NCI-H1417 treated with DMSO at 0.1 percent for 48 hours (cell line): Measurements from ENCODE around the gene LYRM4.

Experiments used
- DNase-seq: peaks from one replicate; lab custom pipeline; 2025; lab: John Stamatoyannopoulos, UW

The LYRM4 gene

GRCh38 chr6:5260661-5261544 is at the start of gene LYRM4, which contains the start of gene FARS2:
Gene LYRM4, minus strand, starts transcription at chr6:5260950. Its CDS starts 217 bp downstream, at chr6:5260733.
Gene FARS2, plus strand, starts transcription at chr6:5261513.
- DNase-seq, result peak; percentile 60

DNA sequence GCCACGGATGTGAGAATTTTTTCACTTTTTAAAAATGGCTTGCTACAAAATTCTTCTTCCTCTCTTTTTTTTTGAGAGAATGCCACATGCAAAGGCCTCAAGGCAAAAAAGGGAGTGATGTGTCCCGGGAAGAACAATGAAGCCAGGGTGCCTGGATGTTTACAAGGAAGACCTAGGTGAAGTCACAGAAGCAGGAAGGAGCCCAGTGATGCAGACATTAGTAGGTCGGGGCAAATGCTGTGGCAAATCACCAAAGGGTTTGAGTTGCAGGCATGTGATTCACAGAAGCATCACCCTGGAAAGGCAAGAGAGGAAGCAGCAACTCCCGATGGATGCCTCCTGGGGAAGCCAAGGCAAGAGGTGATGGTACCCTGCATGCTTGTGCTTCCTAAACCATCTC is 47.3 kb upstream of the LYRM4 start:
- no peak for DNase-seq

DNA sequence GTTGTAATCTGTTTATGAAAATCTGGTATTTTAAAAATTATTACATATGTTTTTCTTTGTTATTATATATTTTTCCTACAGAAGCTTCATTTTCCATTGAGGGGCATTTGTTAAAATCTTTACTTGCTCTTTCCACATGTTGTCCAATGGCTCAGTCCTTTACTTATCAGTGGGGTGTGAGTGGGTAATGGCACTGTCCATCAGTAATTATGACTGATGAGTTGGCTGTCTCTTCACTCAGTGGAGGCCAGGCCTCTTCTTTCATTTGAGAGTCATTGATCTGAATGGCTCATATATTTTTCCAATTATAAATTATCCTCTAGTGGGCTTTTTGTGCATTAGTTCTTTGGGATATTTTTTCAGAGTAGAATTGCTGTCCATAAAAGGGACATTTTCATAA is 46.3 kb upstream of the LYRM4 start:
- no peak for DNase-seq

DNA sequence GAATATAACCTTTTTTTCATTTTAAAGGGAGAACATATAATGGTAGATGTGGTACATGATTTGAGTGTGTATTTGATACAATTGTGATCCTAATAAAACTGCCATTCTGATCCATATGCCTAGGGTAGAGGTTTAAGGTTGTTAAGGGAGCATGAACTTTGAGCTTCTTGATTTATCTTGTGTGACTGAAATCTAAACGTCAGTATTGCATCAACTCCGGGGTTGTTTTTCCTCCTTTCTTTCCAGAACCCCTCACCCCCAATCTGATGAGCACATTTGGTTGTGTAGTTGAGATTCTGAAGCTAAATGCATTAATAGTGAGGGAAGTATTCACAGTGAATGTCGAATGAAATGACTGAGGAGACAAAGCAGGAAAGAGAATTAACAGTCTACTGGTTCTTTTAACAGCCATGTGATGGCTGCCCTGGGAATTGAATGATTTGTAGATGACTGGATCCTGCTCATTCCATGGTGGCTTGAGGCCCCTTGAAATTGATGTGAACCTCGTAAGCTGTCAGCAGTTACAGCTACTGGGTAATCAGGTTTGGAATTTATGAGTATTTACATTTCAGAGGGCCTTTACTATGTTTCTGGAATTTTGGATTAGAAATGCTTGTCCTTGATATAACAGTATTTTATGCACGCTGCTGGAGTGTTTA is 45.3 kb upstream of the LYRM4 start:
- no peak for DNase-seq

DNA sequence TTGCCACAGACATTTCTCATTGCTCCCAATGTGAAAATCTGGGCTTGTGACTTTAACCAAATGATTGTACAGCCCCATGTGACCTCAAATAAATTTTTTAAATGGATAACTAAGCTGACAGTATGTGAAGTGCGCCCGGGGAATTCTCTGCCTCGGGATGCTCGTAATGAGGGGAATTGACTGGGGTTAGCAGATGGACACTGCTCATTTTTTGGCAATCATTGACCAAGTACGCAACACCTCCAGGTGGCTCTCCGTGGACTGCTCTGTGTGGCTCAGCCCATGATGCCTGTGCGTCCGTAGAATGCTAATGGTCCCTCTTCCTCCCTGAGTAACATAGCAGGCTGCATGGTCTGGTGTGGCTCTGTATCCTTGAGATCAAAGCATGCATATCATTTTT is 42.9 kb upstream of the LYRM4 start:
- no peak for DNase-seq

- DNase-seq, result no peak
These were observed 42.4 kb upstream of the LYRM4 start for GRCh38 chr6:5302995-5303622.

- no peak for DNase-seq
These were observed 41.6 kb upstream of the LYRM4 start for GRCh38 chr6:5302220-5302946.

GRCh38 chr6:5300206-5300764 is 39.5 kb upstream of the LYRM4 start:
- DNase-seq, result no peak

DNA sequence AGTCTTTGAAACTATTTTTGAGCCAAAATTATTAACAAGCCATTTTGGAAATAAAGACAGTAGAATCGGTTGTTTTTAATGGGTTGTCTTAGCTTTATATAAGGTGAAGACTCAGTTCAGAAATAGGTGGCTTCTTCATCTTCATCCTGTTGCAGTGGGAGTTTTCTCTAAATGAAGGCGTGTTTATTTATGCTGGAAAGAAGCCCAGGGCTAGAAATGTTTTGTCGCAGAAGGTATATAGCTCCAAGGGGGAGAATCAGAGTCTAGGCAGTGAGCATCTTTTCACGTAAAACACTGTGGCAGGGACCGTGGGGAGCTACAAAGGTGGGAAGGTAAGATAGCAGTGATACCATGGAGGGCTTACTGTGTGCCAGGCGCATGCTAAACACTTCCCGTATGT is 34.9 kb upstream of the LYRM4 start:
- DNase-seq, result no peak

DNA sequence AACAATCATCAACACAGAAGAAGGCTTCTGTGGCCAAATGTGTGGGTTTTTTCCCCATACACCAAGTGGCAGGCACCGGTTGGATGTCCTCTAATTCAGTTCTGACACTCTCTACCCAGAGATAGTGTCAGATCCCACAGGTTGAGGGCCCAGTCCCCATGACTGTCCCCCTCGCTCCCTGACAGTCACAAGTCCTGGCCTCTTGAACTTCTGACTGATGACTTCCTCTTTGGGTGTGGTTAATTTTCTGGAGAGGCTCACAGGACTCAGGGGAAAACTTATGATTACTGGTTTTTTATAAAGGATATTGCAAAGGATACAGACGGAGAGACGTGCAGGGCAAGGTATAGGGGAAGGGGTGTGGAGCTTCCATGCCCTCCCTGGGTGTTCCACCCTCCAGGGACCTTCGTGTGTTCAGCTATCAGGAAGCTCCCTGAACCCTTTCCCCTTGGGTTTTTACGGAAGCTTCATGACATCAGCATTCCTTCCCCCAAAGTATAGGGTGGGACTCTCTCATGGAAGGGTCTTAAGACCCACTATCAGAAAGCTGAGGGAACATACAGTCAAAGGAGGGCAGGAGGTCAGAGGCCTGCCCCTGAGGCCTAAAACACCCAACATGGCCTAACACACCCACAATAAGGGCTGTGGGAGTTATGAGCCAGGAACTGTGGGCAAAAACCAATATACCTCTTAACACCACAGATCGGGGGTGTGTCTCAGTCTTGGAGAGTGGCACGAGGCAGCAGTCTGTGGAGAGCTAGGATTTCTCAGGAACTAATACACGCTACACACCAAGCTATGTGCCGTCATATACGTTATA is 33.9 kb upstream of the LYRM4 start:
- DNase-seq, result no peak

DNA sequence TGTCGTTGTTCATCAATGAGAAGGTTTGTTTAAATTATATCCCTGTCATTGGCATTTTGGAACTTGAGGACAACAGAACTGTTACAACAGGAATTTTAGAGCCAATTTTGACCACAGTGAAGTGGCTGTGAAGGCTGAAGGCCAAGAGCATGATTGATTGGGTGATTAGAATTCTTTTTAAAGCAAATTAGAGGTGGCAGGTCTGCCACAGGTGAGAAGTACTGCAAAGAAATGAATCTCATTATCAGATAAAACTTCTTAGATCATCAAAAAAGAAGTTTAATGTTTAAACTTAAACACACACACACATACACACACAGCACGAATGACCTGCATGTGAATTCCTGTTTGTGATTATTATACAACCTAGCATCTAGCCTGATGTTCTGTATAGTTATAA is 32.9 kb upstream of the LYRM4 start:
- no peak for DNase-seq

DNA sequence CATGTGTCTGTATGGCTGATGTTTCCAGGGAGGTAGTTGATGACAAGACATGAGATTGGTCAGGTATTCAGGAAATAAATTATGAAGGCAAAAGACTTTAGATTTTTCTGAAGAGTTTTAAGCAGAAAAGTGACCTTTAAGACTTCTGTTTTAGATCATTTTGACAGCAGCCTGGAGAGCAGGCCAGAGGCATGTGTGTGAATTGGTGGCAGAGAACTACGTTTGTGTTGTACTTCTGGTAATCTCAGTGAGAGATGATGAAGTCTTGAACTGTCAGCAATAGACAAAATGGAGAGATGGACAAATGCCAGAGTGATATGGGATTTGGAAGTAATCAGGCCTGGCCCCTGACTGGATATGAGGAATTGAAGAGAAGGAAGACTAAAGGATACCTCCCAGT is 31.4 kb upstream of the LYRM4 start:
- no peak for DNase-seq

DNA sequence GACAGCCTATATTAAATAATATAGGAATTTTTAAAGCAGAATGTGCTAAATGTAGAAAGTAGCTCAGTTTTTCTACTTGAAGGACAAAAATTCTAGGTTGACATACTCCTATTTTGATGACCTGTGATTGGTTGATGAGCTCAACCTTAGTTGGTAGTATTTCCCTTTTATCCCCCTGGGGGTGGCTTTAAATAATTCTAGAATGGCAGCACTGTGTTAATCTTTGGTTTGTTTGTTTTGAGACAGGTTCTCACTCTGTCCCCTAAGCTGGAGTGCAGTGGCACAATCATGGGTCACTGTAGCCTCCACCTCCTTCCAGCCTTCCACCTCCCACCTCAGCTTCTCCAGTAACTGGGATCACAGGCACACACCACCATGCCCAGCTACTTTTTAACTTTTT is 29.8 kb upstream of the LYRM4 start:
- DNase-seq, result no peak

- DNase-seq, result no peak
These were observed 29.3 kb upstream of the LYRM4 start for GRCh38 chr6:5290097-5290496.

- no peak for DNase-seq
These were observed 27.2 kb upstream of the LYRM4 start for GRCh38 chr6:5287966-5288297.

- DNase-seq, result no peak
These were observed 26.6 kb upstream of the LYRM4 start for GRCh38 chr6:5287205-5287965.

GRCh38 chr6:5286780-5287179 is 26.0 kb upstream of the LYRM4 start:
- no peak for DNase-seq

- DNase-seq, result no peak
These were observed 24.8 kb upstream of the LYRM4 start for GRCh38 chr6:5285526-5285925.

- DNase-seq, result no peak
These were observed 24.3 kb upstream of the LYRM4 start for GRCh38 chr6:5285081-5285480.

DNA sequence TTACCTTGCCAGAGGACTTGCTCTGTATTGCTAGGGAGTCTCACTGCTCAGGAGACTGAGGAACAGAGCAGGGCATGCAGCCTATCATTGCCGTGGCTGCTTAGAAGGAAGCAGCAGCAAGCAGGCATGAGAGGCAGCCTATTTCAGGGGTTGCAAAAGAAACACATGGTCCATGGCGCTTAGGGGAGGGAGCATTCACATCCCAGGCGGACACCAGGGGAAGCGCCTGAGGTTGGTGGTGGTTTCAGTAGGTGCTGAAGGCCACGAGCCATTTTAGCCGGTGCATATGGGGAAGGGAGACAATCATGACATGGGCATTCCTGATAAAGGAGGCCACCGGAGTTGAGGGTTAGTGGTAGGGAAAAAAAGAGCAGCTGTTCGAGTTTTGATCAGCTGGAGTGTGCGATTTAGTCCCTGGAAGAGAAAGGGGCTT is 21.5 kb upstream of the LYRM4 start:
- DNase-seq, result no peak
